ENCODE measurements around the gene MAP3K2. TPM values are rescaled to one million over a fixed set of nuclear protein-coding genes. Genes with fewer than 3 reads are reported as not detected.

The MAP3K2 gene
- total RNA-seq, 1 experiment from 2014 or later: 54.8 TPM

DNA sequence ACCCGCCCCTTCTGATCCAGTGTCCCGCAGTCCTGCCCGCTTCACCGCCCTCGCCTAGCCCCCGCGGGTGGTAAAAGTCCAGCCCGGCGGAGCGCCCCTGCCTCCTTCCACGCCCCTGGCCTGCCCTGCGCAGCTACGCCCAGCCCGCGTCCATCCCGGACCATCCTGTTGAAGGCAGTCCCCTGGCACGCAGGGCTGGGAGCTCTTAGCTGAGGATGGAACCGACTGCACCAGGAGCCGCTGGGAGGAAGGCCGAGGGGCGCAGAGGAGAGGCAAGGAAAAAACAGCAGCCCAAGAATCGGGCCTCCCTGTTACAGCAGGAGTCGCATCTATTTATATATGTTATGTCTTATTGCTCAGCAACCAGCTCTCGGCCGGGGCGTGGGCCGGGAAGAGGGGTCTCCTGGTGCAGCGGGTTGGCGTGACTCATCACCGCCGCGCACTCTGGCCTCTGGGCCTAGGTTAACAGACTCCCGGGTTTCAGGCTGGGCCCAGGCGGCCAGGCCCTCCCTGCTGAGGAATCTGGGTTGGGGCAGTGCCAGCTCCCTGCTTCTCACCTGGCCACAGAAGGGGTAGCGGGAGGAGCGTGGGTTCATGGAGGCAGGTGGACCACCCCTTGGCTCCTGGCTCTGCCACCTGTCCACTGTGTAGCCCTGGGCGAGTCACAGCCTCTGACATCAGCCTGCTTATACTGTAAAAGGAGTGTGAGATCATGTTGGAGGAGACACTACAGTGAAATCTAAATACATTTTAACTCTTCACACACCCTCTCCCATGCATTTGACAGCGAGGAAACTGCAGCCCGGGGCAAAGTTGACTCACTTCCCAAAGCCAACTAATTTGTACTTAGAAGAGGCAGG lies 13.4 kb upstream of the MAP3K2 start:
- Histone ChIP-seq H3K36me3 (ENCODE audit: insufficient read depth, low read length, poor library complexity, severe bottlenecking) (no peaks in the 10 kb centered on the region), H3K27ac (ENCODE audit: low read depth, low read length, poor library complexity, severe bottlenecking) (no peak overlapping the region), H3K4me3 (ENCODE audit: low read depth, low read length, poor library complexity, severe bottlenecking) (no peak overlapping the region), H3K4me1 (ENCODE audit: insufficient read depth, low read length, poor library complexity, severe bottlenecking) (peaks cover 4% of the 10 kb centered on the region), H3K9me3 (ENCODE audit: low read depth, low read length, poor library complexity, severe bottlenecking) (no peaks in the 10 kb centered on the region), H3K27me3 (replicated peaks; ENCODE audit: insufficient read depth, low read depth, low read length, poor library complexity) (no peaks in the 10 kb centered on the region)
- ChIA-PET POLR2A (ENCODE audit: low non-redundant PET) (no interaction called here), CTCF (no interaction called here)
- TF ChIP-seq EZH2 (IDR thresholded peaks at IDR 0.05; ENCODE audit: borderline replicate concordance, low read depth, low read length, poor library complexity, severe bottlenecking): no peak
- TF ChIP-seq, protein P1, sequence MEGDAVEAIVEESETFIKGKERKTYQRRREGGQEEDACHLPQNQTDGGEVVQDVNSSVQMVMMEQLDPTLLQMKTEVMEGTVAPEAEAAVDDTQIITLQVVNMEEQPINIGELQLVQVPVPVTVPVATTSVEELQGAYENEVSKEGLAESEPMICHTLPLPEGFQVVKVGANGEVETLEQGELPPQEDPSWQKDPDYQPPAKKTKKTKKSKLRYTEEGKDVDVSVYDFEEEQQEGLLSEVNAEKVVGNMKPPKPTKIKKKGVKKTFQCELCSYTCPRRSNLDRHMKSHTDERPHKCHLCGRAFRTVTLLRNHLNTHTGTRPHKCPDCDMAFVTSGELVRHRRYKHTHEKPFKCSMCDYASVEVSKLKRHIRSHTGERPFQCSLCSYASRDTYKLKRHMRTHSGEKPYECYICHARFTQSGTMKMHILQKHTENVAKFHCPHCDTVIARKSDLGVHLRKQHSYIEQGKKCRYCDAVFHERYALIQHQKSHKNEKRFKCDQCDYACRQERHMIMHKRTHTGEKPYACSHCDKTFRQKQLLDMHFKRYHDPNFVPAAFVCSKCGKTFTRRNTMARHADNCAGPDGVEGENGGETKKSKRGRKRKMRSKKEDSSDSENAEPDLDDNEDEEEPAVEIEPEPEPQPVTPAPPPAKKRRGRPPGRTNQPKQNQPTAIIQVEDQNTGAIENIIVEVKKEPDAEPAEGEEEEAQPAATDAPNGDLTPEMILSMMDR (conservative IDR thresholded peaks at IDR 0.05; ENCODE audit: low read depth, low read length): no peak
- no TSS peak for BruUV-seq (replicated peaks)
- intact Hi-C loops (cut with micrococcal nuclease; ENCODE audit: unreplicated experiment): no loop called here
- DNase-seq (ENCODE audit: low spot score): no peak

DNA sequence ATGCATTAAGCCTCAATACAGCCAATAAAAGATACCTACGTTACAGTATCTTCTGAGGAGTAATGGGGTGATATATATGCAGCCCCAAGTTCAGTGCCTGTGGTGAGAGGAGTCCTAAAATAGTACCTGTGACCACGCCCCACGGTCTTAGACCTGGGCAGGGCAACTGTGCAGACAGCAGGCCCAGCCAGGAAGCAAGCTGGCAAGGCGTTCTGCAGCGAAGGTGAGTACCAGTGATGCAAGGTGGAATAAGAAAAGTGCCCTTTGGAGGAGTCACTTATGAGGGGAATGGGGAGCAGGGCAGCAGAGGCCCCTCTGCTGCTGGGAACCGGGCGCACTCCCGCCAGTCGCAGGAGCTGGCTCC lies 12.7 kb upstream of the MAP3K2 start:
- POLR2A ChIA-PET (ENCODE audit: low non-redundant PET): no interaction called here
- H3K9me3 ChIP-seq (ENCODE audit: low read depth, low read length, poor library complexity, severe bottlenecking): no peaks in the 10 kb centered on the region
- DNase-seq (ENCODE audit: low spot score): no peak
- H3K27ac ChIP-seq (ENCODE audit: low read depth, low read length, poor library complexity, severe bottlenecking): no peak overlapping the region
- H3K4me1 ChIP-seq (ENCODE audit: insufficient read depth, low read length, poor library complexity, severe bottlenecking): peaks cover 4% of the 10 kb centered on the region
- TF ChIP-seq EZH2 (IDR thresholded peaks at IDR 0.05; ENCODE audit: borderline replicate concordance, low read depth, low read length, poor library complexity, severe bottlenecking): no peak
- TF ChIP-seq, protein P1 (conservative IDR thresholded peaks at IDR 0.05; ENCODE audit: low read depth, low read length): no peak
- intact Hi-C loops (cut with micrococcal nuclease; ENCODE audit: unreplicated experiment): no loop called here
- H3K27me3 ChIP-seq (replicated peaks; ENCODE audit: insufficient read depth, low read depth, low read length, poor library complexity): no peaks in the 10 kb centered on the region
- no TSS peak for BruUV-seq (replicated peaks)
- H3K4me3 ChIP-seq (ENCODE audit: low read depth, low read length, poor library complexity, severe bottlenecking): no peak overlapping the region
- no peaks in the 10 kb centered on the region for H3K36me3 ChIP-seq (ENCODE audit: insufficient read depth, low read length, poor library complexity, severe bottlenecking)
- CTCF ChIA-PET: no interaction called here

DNA sequence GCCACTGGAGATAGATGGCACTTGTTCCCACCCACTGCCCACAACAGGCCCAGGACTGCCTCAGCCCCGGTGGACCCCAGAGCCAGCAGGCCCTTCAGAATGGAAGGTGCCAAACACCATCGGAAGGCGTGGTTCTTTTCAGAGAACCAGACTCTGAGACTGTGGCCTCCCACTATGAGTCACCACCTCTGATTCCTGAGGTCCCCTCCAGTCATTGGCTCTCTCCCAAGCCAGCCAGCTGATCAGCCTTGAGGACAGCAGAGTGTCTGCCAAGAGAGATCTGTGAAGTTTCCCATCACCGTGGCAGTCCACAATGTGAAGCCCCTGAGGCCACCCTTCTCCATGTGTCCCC lies 10.4 kb upstream of the MAP3K2 start:
- H3K36me3 ChIP-seq (ENCODE audit: insufficient read depth, low read length, poor library complexity, severe bottlenecking): no peaks in the 10 kb centered on the region
- intact Hi-C loops (cut with micrococcal nuclease; ENCODE audit: unreplicated experiment): no loop called here
- H3K4me1 ChIP-seq (ENCODE audit: insufficient read depth, low read length, poor library complexity, severe bottlenecking): peaks cover 4% of the 10 kb centered on the region
- BruUV-seq (replicated peaks): no TSS peak
- no peak for TF ChIP-seq EZH2 (IDR thresholded peaks at IDR 0.05; ENCODE audit: borderline replicate concordance, low read depth, low read length, poor library complexity, severe bottlenecking)
- TF ChIP-seq, protein P1 (conservative IDR thresholded peaks at IDR 0.05; ENCODE audit: low read depth, low read length): no peak
- peak; percentile 90 for DNase-seq (ENCODE audit: low spot score)
- no peaks in the 10 kb centered on the region for H3K27me3 ChIP-seq (replicated peaks; ENCODE audit: insufficient read depth, low read depth, low read length, poor library complexity)
- ChIA-PET POLR2A (ENCODE audit: low non-redundant PET) (interaction anchor here (0.6 kb wide), 1 partner anchor 54 kb away, joined by 4 read pairs; no protein-coding TSS in a partner anchor), CTCF (interaction anchor here (0.7 kb wide), 1 partner anchor 74 kb away, joined by 9 read pairs; no protein-coding TSS in a partner anchor)
- H3K4me3 ChIP-seq (ENCODE audit: low read depth, low read length, poor library complexity, severe bottlenecking): no peak overlapping the region
- no peaks in the 10 kb centered on the region for H3K9me3 ChIP-seq (ENCODE audit: low read depth, low read length, poor library complexity, severe bottlenecking)
- no peak overlapping the region for H3K27ac ChIP-seq (ENCODE audit: low read depth, low read length, poor library complexity, severe bottlenecking)

Measured in A673 (cell line).